Progenitor cell of endocrine pancreas (in vitro differentiated cells): ENCODE data around the gene TIMM13. TPM values are rescaled to one million over a fixed set of nuclear protein-coding genes. Genes with fewer than 3 reads are reported as not detected.

Source experiments
- DNase-seq: peaks from one replicate; pipeline ENCODE4 v3.0.0; 2021; ENCODE audit warnings: low spot score; ENCODE audit not compliant: unreplicated experiment
- H3K27ac Mint-ChIP-seq: 2 replicates; pipeline ENCODE4 v1.8.0; 2021; ENCODE audit warnings: mild to moderate bottlenecking, moderate library complexity, mixed read lengths
- H3K27me3 Mint-ChIP-seq: 2 replicates; pipeline ENCODE4 v1.8.0; 2021; ENCODE audit warnings: mixed read lengths
- H3K36me3 Mint-ChIP-seq: 2 replicates; pipeline ENCODE4 v1.8.0; 2022; ENCODE audit warnings: mixed read lengths; ENCODE audit not compliant: insufficient read depth
- H3K4me1 Mint-ChIP-seq: 2 replicates; pipeline ENCODE4 v1.8.0; 2021; ENCODE audit warnings: low read depth, mixed read lengths
- H3K4me3 Mint-ChIP-seq: 2 replicates; pipeline ENCODE4 v1.8.0; 2021; ENCODE audit warnings: low read depth, mild to moderate bottlenecking, moderate library complexity, mixed read lengths
- H3K9me3 Mint-ChIP-seq: 2 replicates; pipeline ENCODE4 v1.8.0; 2021; ENCODE audit warnings: low read depth, mixed read lengths
- total RNA-seq: library from RNA; stranded (reverse); gene quantifications from 2 replicates; pipeline ENCODE4 v1.2.1, GENCODE V29; 2021
- TF ChIP-seq, protein P1 (sequence below): fragments of 200-600 bp; sonication (generic); IDR thresholded peaks from one replicate; pipeline ENCODE4 v1.5.0; 2021; ENCODE audit warnings: antibody characterized with exemption, mild to moderate bottlenecking; ENCODE audit not compliant: unreplicated experiment

TIMM13 gene
- total RNA-seq, 1 donor from 2014 or later = 110 TPM

DNA sequence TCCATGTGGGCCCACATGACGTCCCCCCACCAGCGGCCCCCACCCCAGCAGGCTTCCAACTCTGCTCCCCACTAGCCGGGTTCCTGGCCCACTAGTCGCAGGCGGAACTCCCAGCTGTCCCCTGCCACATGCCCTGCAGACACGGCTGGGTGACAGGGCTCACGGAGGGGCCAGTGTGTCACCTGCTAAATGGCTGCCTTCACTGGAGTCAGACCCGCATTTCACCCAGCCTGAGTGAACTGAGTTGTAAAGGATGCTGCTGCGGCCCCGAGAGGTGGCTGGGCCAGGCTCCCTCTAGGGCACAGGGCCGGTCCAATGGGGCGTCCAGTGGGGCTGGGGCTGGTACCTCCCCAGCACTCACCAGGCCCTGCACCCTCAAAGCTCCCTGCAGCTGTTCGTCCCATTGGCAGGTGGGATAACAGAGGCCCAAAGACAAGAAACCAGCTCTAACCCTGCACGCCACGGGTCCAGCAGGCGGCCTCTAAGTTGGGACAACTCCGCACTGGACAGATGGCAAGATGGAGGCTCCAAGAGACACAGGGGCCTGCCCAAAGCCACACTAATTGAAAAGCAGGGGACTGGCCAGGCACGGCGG is 26.1 kb upstream of the TIMM13 start:
- Mint-ChIP-seq H3K9me3 (no peaks in the 10 kb centered on the region), H3K27me3 (no peaks in the 10 kb centered on the region), H3K27ac (no peak overlapping the region), H3K36me3 (no peaks in the 10 kb centered on the region), H3K4me3 (peak overlapping the region; percentile 44), H3K4me1 (peaks cover 5% of the 10 kb centered on the region)
- no peak for DNase-seq
- TF ChIP-seq, protein P1, sequence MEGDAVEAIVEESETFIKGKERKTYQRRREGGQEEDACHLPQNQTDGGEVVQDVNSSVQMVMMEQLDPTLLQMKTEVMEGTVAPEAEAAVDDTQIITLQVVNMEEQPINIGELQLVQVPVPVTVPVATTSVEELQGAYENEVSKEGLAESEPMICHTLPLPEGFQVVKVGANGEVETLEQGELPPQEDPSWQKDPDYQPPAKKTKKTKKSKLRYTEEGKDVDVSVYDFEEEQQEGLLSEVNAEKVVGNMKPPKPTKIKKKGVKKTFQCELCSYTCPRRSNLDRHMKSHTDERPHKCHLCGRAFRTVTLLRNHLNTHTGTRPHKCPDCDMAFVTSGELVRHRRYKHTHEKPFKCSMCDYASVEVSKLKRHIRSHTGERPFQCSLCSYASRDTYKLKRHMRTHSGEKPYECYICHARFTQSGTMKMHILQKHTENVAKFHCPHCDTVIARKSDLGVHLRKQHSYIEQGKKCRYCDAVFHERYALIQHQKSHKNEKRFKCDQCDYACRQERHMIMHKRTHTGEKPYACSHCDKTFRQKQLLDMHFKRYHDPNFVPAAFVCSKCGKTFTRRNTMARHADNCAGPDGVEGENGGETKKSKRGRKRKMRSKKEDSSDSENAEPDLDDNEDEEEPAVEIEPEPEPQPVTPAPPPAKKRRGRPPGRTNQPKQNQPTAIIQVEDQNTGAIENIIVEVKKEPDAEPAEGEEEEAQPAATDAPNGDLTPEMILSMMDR = no peak

DNA sequence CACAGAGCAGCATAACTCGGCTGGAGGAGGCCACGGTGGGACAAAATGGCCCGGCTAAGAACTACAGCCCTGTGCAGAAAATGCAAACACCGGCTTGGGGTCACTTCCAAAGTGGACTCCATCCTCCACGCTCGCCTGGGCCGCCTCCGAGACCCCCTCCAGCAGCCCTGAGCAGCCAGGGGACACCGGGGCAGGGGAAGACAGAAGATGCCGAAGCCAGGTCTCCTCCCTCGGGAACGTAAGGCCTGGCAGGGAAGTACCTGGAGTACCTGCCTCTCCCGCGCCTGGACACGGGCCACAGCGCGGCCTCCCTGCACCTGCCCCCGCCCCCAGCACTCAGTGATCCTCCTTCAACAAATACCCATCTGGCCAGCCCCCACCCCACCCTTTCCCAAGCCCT is 24.4 kb upstream of the TIMM13 start:
- H3K27ac Mint-ChIP-seq = no peak overlapping the region
- no peaks in the 10 kb centered on the region for H3K36me3 Mint-ChIP-seq
- peaks cover 2% of the 10 kb centered on the region for H3K4me1 Mint-ChIP-seq
- no peak for DNase-seq
- H3K27me3 Mint-ChIP-seq = no peaks in the 10 kb centered on the region
- no peaks in the 10 kb centered on the region for H3K9me3 Mint-ChIP-seq
- no peak overlapping the region for H3K4me3 Mint-ChIP-seq
- TF ChIP-seq, protein P1 = no peak

DNA sequence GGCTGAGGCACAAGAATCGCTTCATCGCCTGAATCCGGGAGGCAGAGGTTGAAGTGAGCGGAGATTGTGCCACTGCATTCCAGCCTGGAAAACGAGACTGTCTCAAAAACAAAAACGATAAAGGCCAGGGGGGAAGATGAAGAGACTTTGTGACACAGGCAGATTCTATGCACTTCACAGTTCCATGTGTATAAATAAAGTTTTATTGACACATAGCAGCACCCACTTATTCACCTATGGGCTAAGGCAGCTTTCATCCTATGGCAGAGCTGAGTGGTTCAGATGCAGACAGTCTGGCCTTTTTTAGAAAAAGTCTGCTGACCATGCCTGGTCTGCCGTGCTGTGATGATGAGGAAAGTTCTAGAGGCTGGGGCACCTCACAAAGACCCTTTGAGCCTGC is 23.8 kb upstream of the TIMM13 start:
- H3K4me1 Mint-ChIP-seq = peaks cover 2% of the 10 kb centered on the region
- TF ChIP-seq, protein P1 = no peak
- H3K36me3 Mint-ChIP-seq = no peaks in the 10 kb centered on the region
- H3K4me3 Mint-ChIP-seq = no peak overlapping the region
- H3K9me3 Mint-ChIP-seq = no peaks in the 10 kb centered on the region
- DNase-seq = no peak
- H3K27ac Mint-ChIP-seq = no peak overlapping the region
- H3K27me3 Mint-ChIP-seq = no peaks in the 10 kb centered on the region

DNA sequence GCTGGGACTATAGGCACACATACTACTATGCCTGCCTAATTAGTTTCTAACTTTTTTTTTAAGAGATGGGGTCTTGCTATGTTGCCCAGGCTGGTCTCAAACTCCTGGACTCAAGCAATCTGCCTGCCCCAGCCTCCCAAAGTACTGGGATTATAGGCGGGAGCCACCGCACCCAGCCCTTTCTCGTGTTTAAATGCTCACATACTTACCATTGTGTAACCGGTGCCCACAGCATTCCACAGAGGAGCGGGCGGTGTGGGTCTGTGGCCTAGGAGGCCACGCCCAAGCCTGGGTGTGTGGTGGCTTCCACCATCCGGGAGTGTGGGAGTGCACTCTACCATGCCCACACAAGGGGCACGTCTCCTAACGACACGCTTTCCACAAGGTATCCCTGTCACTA is 21.6 kb upstream of the TIMM13 start:
- TF ChIP-seq, protein P1 = no peak
- Mint-ChIP-seq H3K4me3 (no peak overlapping the region), H3K4me1 (no peaks in the 10 kb centered on the region), H3K27ac (no peak overlapping the region), H3K27me3 (no peaks in the 10 kb centered on the region), H3K9me3 (no peaks in the 10 kb centered on the region), H3K36me3 (no peaks in the 10 kb centered on the region)
- no peak for DNase-seq

DNA sequence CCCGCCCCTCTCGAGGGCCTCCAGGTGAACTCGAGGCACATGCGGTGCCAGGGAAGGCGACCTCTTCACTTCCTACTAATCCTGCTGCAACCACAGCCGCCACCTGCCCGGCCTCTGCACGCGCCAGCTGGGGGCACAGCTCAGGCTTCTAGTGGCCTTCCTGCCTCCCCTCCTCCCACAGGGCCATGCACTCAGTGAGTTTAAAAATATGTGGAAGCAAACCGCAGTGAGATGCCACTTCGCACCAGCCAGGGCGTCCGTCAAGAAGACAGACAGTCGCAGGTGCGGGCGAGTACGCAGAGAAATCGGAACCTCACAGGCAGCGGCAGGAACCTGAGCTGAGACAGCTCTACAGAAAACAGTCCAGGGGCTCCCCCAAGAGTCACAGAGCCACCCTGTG is 19.0 kb upstream of the TIMM13 start:
- no peak for DNase-seq
- H3K27ac Mint-ChIP-seq = no peak overlapping the region
- TF ChIP-seq, protein P1 = no peak
- H3K36me3 Mint-ChIP-seq = peaks cover 2% of the 10 kb centered on the region
- no peak overlapping the region for H3K4me3 Mint-ChIP-seq
- H3K4me1 Mint-ChIP-seq = no peaks in the 10 kb centered on the region
- no peaks in the 10 kb centered on the region for H3K27me3 Mint-ChIP-seq
- no peaks in the 10 kb centered on the region for H3K9me3 Mint-ChIP-seq
